GM19468 (cell line): ENCODE data around the gene HTR2B.
"Not testable (repeated sequence)": the region's sequence is repeated elsewhere in the genome, so short reads cannot be mapped to it uniquely, and the experiment has no call there.

ENCODE experiments used
- ATAC-seq: cut with Tn5 transposase; IDR thresholded peaks from one replicate; pipeline ENCODE4 v1.9.1; 2021; ENCODE audit warnings: mild to moderate bottlenecking, moderate library complexity, moderate number of reproducible peaks; ENCODE audit not compliant: unreplicated experiment; ENCODE audit errors: extremely low read depth

Gene HTR2B

DNA sequence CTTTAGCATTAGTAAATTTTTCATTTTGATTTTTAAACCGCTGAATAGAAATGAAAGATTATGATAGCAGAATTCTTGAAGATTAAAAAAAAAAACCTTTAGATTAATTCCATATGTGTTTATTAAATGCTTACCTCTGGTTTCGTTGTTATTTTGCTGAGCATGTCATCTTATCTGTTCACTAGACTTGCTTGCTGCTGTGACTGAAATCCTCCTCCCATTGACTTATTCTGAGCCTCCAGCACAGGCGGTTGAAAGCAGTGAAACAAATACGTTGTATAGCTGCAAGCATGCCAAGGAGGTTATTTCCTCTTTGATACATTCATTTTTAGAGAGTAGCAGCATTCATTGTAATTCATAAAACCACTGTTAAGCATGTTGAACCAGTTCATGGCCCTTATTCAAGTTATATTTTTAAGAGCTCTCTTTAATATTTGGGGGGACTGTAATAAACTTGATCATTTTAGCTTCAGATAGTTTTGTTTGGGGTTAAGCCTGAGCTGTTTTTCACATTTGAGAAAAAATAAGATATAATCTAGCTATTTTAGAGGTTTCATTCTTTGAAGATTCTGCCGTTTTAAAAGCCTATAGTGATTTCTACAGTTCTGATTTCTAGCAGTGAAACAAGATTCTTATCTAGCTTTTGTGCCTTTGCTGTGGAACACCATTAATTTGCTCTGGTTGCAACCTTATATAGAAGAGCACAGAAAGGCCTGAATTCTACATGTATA lies at the start of gene HTR2B:
HTR2B (minus strand) TSS at position 205 of the 731 bp plus-strand sequence. CDS start 1,278 bp downstream, outside the sequence.
- no peak for ATAC-seq

- ATAC-seq = no peak
Observed at GRCh38 chr2:231174211-231174651, 49.4 kb upstream of the HTR2B start.

- no peak for ATAC-seq
Observed at GRCh38 chr2:231172025-231172424, 47.2 kb upstream of the HTR2B start.

- no peak for ATAC-seq
Observed at GRCh38 chr2:231170055-231170454, 45.2 kb upstream of the HTR2B start.

- no peak for ATAC-seq
Observed at GRCh38 chr2:231169488-231169887, 44.6 kb upstream of the HTR2B start.

- no peak for ATAC-seq
Observed at GRCh38 chr2:231168460-231169139, 43.8 kb upstream of the HTR2B start.

DNA sequence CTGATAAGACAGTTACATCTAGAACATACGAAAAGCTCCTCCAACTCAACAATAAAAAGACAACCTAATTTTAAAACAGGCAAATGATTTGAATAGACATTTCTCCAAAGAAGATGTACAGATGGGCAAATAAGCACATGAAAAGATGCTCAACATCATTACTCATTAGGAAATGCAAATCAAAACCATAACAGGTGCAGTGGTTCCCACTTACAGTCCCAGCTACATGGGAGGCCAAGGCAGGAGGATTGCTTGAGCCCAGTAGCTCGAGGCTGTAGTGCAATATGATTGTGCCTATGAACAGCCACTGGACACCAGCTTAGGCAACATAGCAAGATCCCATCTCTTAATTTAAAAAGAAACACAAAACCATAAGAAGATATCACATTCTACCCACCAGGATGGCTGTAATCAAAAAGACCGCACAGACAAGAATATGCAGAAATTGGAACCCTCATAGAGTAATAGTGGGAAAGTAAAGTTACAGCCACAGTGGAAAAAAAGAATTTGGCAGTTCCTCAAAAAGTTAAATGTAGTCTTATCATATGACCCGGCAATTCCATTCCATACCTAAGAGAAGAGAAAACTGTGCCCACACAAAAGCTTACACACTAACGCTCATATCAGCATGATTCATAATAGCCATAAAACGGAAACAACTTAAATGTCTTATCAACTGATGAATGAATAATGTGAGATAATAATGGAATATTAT lies 43.1 kb upstream of the HTR2B start:
- ATAC-seq = no peak

- no peak for ATAC-seq
Observed at GRCh38 chr2:231163414-231164095, 38.7 kb upstream of the HTR2B start.

DNA sequence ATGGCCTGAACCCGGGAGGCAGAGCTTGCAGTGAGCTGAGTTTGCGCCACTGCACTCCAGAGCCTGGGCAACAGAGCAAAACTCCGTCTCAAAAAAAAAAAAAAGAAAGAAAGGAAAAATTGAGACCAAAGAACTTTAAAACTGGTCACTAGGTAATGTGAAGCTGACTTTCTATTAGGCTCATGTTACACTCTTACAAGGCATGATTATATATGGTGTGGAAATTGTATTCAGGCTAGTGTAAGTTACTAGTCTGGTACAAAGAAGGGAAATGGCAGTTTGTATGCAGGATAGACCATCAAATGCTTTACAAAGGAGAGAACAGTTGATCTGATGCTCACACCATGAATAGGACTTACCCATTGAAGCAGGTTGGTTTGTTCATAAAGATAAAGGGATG lies 38.2 kb upstream of the HTR2B start:
- no peak for ATAC-seq

GRCh38 chr2:231161877-231162329 lies 37.1 kb upstream of the HTR2B start:
- ATAC-seq = no peak

GRCh38 chr2:231161252-231161839 lies 36.5 kb upstream of the HTR2B start:
- no peak for ATAC-seq

GRCh38 chr2:231160701-231161100 lies 35.9 kb upstream of the HTR2B start:
- ATAC-seq = no peak

DNA sequence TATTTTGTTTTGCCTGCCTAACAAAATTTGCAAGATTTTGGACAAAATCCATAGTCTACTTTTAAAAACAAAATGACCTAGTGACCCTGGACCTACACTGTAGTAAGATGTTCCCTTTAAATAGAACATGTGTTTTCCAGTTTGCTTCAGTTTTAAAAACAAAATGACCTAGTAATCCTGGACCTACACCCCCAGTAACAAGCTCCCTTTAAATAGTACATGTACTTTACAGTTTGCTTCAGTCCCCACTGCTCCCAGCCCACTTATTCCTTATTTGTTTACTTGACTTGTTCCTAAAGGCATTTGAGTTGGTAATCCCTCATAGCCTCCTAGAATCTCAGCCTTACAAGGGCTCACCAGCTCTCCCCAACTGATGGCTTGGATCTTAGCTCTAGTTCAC lies 34.5 kb upstream of the HTR2B start:
- ATAC-seq = no peak

GRCh38 chr2:231152800-231153557 lies 28.1 kb upstream of the HTR2B start:
- no peak for ATAC-seq

DNA sequence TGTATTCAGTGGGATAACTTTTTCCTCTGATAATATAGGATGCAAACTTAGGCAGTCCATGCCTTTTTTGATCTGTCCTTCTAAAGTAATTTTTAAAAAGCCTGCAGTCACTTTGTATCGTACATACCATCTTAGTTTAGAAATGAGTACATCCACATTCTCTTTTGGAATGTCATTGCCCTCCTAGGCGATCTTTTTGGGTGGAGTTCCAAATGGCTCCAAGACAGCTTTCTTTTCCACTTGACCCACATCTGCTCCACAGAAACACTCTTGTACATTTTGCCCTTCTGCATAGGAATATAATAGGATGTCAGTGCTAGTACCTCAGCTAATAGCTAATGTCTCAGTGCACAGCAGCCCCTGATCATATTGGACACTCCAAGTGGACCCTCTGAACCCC lies 21.8 kb upstream of the HTR2B start:
- no peak for ATAC-seq

DNA sequence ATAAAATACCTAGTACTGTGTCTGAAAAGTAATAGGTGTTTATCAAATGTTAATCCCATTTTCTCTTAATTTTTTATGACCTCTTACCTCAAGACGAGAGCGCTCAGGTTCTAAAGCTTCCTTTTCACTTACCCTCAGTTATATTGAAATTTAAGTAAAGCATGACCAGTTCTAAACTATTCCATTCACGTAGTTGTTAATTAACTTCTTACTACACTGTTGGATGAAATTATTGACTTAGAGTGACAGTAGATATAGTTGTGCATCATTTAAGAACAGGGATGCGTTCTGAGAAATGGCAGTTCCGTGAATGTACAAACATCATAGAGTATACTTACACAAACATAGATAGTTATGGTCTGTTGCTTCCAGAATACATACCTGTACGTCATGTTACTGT lies 20.1 kb upstream of the HTR2B start:
- ATAC-seq = no peak

DNA sequence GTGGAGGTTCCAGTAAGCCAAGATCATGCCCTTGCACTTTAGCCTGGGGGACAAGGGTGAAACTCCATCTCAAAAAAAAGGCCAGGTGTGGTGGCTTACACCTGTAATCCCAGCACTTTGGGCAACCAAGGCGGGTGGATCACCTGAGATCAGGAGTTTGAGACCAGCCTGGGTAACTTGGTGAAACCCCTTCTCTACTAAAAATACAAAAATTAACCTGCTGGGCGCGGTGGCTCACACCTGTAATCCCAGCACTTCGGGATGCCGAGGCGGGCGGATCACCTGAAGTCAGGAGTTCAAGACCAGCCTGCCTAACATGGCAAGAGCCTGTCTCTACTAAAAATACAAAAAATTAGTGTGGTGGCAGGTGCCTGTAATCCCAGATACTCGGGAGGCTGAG lies 16.0 kb upstream of the HTR2B start:
- ATAC-seq = not testable (repeated sequence)

GRCh38 chr2:231139796-231140195 lies 15.0 kb upstream of the HTR2B start:
- ATAC-seq = no peak

GRCh38 chr2:231138699-231139098 lies 13.9 kb upstream of the HTR2B start:
- ATAC-seq = no peak
